ENCODE results near the gene PDE4B.

GRCh38 chr1:66281808-66282207 is 489.1 kb downstream of the PDE4B start:
- TF ChIP-seq CTCF (IDR thresholded peaks at IDR 0.05) = no peak
- no peak for TF ChIP-seq POLR2A (IDR thresholded peaks at IDR 0.05; ENCODE audit: low read depth)
- no peak for TF ChIP-seq EP300 (IDR thresholded peaks at IDR 0.05)

All from esophagus muscularis mucosa (tissue), 4 donors.